Measurements from ENCODE around the gene ABCG5. TPM values are rescaled to one million over a fixed set of nuclear protein-coding genes. Genes with fewer than 3 reads are reported as not detected.

The ABCG5 gene
- total RNA-seq (0.18 TPM in 1 of 2 replicates, not detected in the other), polyA plus RNA-seq (not detected in 2 replicates)

DNA sequence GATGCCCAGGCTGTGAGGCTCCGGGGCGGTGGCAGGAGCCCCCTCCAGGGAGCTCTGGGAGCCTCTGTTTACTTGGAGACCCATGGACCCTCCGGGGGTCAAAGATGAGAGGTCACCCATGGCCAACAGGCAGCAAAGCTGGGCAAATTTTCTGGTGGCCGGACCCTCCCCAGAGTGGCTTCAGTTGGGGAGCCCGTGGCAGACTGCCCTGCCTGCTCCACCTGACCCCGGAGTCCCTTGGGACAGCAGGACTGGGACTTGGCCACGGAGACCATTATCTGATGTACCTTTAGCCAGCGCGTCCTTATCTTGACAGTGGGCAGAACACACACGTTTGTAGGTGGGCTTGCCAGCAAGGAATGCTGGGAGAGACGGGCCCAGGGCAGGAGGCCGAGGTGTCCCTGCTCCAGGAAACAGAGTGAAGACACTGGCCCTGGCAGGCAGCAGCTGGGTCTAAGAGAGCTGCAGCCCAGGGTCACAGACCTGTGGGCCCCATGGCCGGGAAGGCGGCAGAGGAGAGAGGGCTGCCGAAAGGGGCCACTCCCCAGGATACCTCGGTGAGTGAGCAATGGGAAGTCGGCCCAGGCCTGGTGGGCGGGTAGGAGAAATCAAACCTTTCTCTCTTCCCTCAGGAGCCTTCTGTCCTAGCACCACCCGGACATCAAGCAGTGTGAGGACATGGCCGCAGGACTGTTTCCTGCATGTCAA is at the start of gene ABCG5, which contains the start of gene ABCG8:
Gene ABCG5 (minus strand): TSS at position 280 of the 708 bp plus-strand sequence. CDS start 160 bp downstream, at position 120.
Gene ABCG8 (plus strand): TSS at position 412 of the 708 bp plus-strand sequence. CDS start 83 bp downstream, at position 495.
- Histone ChIP-seq H3K27me3 (no peaks in the 10 kb centered on the region), H3K27ac (no peak within 1 kb of the TSS), H3K36me3 (no peaks in the 10 kb centered on the region), H3K4me1 (ENCODE audit: low read depth) (no peaks in the 10 kb centered on the region), H3K9me3 (ENCODE audit: low read depth) (no peaks in the 10 kb centered on the region), H3K4me3 (no peak within 1 kb of the TSS)
- no peak for TF ChIP-seq CTCF (IDR thresholded peaks at IDR 0.05; ENCODE audit: low read depth, low read length)
- DNase-seq (ENCODE audit: low read depth in 1 of 2, low spot score in 1 of 2) = no peak

- Histone ChIP-seq H3K27ac (no peak overlapping the region), H3K27me3 (no peaks in the 10 kb centered on the region), H3K4me3 (no peak overlapping the region), H3K36me3 (peaks cover 21% of the 10 kb centered on the region), H3K4me1 (ENCODE audit: low read depth) (no peaks in the 10 kb centered on the region), H3K9me3 (ENCODE audit: low read depth) (no peaks in the 10 kb centered on the region)
- DNase-seq (ENCODE audit: low read depth in 1 of 2, low spot score in 1 of 2) = no peak
- TF ChIP-seq CTCF (IDR thresholded peaks at IDR 0.05; ENCODE audit: low read depth, low read length) = no peak
These were observed 48.5 kb upstream of the ABCG5 start for GRCh38 chr2:43887176-43887575.

DNA sequence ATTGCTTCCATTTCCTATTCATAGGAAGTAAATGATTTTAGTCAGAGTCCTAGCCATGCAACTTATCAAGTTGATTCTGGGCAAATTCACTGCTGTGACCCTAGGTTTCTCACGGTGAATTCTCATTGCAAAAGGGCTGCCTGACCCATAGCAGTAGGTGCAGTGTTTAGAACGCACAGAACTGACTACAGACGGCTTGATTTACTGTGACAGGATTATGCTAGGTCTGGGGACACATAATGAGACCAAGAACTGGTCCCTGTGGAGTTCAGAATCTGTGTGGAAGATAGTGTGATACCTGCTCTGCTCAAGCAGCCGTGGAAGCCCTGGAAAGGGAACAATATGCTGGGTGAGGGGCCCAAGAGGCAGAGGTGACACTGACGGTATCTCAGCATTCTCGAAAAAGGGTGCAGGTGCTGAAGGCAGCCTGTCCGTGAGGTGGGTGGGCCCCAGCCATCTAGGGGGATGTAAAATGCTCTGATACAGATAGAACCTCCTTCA is 46.5 kb upstream of the ABCG5 start:
- no peaks in the 10 kb centered on the region for H3K9me3 ChIP-seq (ENCODE audit: low read depth)
- TF ChIP-seq CTCF (IDR thresholded peaks at IDR 0.05; ENCODE audit: low read depth, low read length) = no peak
- H3K27me3 ChIP-seq = no peaks in the 10 kb centered on the region
- H3K4me3 ChIP-seq = no peak overlapping the region
- no peak overlapping the region for H3K27ac ChIP-seq
- H3K4me1 ChIP-seq (ENCODE audit: low read depth) = no peaks in the 10 kb centered on the region
- no peak for DNase-seq (ENCODE audit: low read depth in 1 of 2, low spot score in 1 of 2)
- peaks cover 11% of the 10 kb centered on the region for H3K36me3 ChIP-seq

- peaks cover 11% of the 10 kb centered on the region for H3K36me3 ChIP-seq
- no peak overlapping the region for H3K4me3 ChIP-seq
- no peak for TF ChIP-seq CTCF (IDR thresholded peaks at IDR 0.05; ENCODE audit: low read depth, low read length)
- H3K4me1 ChIP-seq (ENCODE audit: low read depth) = no peaks in the 10 kb centered on the region
- DNase-seq (ENCODE audit: low read depth in 1 of 2, low spot score in 1 of 2) = no peak
- H3K27ac ChIP-seq = no peak overlapping the region
- H3K27me3 ChIP-seq = no peaks in the 10 kb centered on the region
- no peaks in the 10 kb centered on the region for H3K9me3 ChIP-seq (ENCODE audit: low read depth)
These were observed 46.0 kb upstream of the ABCG5 start for GRCh38 chr2:43884689-43885088.

GRCh38 chr2:43882312-43882711 is 43.7 kb upstream of the ABCG5 start:
- H3K4me1 ChIP-seq (ENCODE audit: low read depth) = no peaks in the 10 kb centered on the region
- no peak overlapping the region for H3K4me3 ChIP-seq
- no peak for DNase-seq (ENCODE audit: low read depth in 1 of 2, low spot score in 1 of 2)
- H3K36me3 ChIP-seq = no peaks in the 10 kb centered on the region
- no peaks in the 10 kb centered on the region for H3K9me3 ChIP-seq (ENCODE audit: low read depth)
- no peaks in the 10 kb centered on the region for H3K27me3 ChIP-seq
- no peak for TF ChIP-seq CTCF (IDR thresholded peaks at IDR 0.05; ENCODE audit: low read depth, low read length)
- H3K27ac ChIP-seq = no peak overlapping the region
